Measurements from ENCODE around the gene UGT1A7. TPM values are rescaled to one million over a fixed set of nuclear protein-coding genes. Genes with fewer than 3 reads are reported as not detected.
"Not testable (repeated sequence)": the region's sequence is repeated elsewhere in the genome, so short reads cannot be mapped to it uniquely, and the experiment has no call there.

The UGT1A7 gene
- polyA plus RNA-seq, 1 experiment: 0.04 TPM

- DNase-seq (ENCODE audit: low read depth, low spot score): no peak
- Histone ChIP-seq H3K9me3 (ENCODE audit: control insufficient read depth, insufficient read depth, low read length) (no peaks in the 10 kb centered on the region), H3K27me3 (ENCODE audit: control insufficient read depth, insufficient read depth, low read length) (no peaks in the 10 kb centered on the region), H3K4me3 (ENCODE audit: low read depth, low read length) (no peak overlapping the region), H3K27ac (ENCODE audit: low read depth, low read length) (no peak overlapping the region)
- POLR2A ChIA-PET: no interaction called here
- TF ChIP-seq, protein P1, sequence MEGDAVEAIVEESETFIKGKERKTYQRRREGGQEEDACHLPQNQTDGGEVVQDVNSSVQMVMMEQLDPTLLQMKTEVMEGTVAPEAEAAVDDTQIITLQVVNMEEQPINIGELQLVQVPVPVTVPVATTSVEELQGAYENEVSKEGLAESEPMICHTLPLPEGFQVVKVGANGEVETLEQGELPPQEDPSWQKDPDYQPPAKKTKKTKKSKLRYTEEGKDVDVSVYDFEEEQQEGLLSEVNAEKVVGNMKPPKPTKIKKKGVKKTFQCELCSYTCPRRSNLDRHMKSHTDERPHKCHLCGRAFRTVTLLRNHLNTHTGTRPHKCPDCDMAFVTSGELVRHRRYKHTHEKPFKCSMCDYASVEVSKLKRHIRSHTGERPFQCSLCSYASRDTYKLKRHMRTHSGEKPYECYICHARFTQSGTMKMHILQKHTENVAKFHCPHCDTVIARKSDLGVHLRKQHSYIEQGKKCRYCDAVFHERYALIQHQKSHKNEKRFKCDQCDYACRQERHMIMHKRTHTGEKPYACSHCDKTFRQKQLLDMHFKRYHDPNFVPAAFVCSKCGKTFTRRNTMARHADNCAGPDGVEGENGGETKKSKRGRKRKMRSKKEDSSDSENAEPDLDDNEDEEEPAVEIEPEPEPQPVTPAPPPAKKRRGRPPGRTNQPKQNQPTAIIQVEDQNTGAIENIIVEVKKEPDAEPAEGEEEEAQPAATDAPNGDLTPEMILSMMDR (IDR thresholded peaks at IDR 0.05; ENCODE audit: low read depth, low read length): no peak
- CTCF ChIA-PET: no interaction called here
Observed at GRCh38 chr2:233650981-233651380, 30.7 kb upstream of the UGT1A7 start.

DNA sequence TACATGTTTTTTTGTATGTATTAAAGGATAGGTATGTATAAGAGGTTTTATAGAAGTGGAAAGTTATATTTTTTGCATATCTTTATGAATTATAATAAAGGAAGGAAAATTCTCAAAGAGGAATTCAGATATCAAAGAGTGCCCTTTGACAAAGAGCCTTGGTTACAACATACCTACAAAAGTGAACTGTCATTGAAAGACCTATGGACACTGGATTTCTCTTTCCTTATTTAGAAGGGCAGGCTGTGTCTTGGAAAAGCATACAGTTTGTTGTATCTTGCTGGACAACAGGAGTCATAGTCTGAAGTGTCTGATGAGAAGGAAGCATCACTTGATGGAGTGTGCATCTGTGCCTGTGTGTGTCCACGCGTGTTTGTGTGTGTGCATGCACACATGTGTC lies 30.3 kb upstream of the UGT1A7 start:
- no peak for DNase-seq (ENCODE audit: low read depth, low spot score)
- Histone ChIP-seq H3K9me3 (ENCODE audit: control insufficient read depth, insufficient read depth, low read length) (no peaks in the 10 kb centered on the region), H3K4me3 (ENCODE audit: low read depth, low read length) (no peak overlapping the region), H3K27ac (ENCODE audit: low read depth, low read length) (no peak overlapping the region), H3K27me3 (ENCODE audit: control insufficient read depth, insufficient read depth, low read length) (peaks cover 3% of the 10 kb centered on the region)
- ChIA-PET CTCF (no interaction called here), POLR2A (no interaction called here)
- TF ChIP-seq, protein P1 (IDR thresholded peaks at IDR 0.05; ENCODE audit: low read depth, low read length): no peak

DNA sequence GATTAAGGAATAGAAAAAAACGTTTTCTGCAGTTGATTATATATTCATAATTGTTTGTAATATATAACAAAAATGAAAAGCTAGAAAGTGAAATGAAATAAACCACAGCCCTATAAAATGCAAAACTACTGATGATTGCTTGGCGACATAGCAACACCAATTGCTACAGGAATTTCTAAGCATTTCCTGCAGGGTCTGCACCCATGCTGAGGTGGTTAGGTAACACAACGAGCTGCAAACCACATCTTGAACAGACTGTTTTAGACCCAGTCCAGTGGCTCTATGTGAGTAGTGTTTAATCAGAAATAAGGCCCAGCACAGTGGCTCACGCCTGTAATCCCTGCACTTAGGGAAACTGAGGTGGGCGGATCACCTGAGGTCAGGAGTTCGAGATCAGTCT lies 27.2 kb upstream of the UGT1A7 start:
- peaks cover 3% of the 10 kb centered on the region for H3K27me3 ChIP-seq (ENCODE audit: control insufficient read depth, insufficient read depth, low read length)
- no peaks in the 10 kb centered on the region for H3K9me3 ChIP-seq (ENCODE audit: control insufficient read depth, insufficient read depth, low read length)
- POLR2A ChIA-PET: no interaction called here
- TF ChIP-seq, protein P1 (IDR thresholded peaks at IDR 0.05; ENCODE audit: low read depth, low read length): no peak
- CTCF ChIA-PET: no interaction called here
- H3K27ac ChIP-seq (ENCODE audit: low read depth, low read length): no peak overlapping the region
- no peak overlapping the region for H3K4me3 ChIP-seq (ENCODE audit: low read depth, low read length)
- DNase-seq (ENCODE audit: low read depth, low spot score): no peak

- no peak for DNase-seq (ENCODE audit: low read depth, low spot score)
- H3K9me3 ChIP-seq (ENCODE audit: control insufficient read depth, insufficient read depth, low read length): no peaks in the 10 kb centered on the region
- ChIA-PET CTCF (no interaction called here), POLR2A (no interaction called here)
- H3K4me3 ChIP-seq (ENCODE audit: low read depth, low read length): no peak overlapping the region
- TF ChIP-seq, protein P1 (IDR thresholded peaks at IDR 0.05; ENCODE audit: low read depth, low read length): no peak
- H3K27me3 ChIP-seq (ENCODE audit: control insufficient read depth, insufficient read depth, low read length): peaks cover 3% of the 10 kb centered on the region
- H3K27ac ChIP-seq (ENCODE audit: low read depth, low read length): no peak overlapping the region
Observed at GRCh38 chr2:233655043-233655442, 26.7 kb upstream of the UGT1A7 start.

GRCh38 chr2:233655943-233656342 lies 25.8 kb upstream of the UGT1A7 start:
- H3K9me3 ChIP-seq (ENCODE audit: control insufficient read depth, insufficient read depth, low read length); DNase-seq (ENCODE audit: low read depth, low spot score); POLR2A ChIA-PET; H3K27ac ChIP-seq (ENCODE audit: low read depth, low read length); H3K27me3 ChIP-seq (ENCODE audit: control insufficient read depth, insufficient read depth, low read length); CTCF ChIA-PET; H3K4me3 ChIP-seq (ENCODE audit: low read depth, low read length): not testable (repeated sequence)

GRCh38 chr2:233656443-233656842 lies 25.3 kb upstream of the UGT1A7 start:
- CTCF ChIA-PET: no interaction called here
- TF ChIP-seq, protein P1 (IDR thresholded peaks at IDR 0.05; ENCODE audit: low read depth, low read length): no peak
- POLR2A ChIA-PET: no interaction called here
- H3K27ac ChIP-seq (ENCODE audit: low read depth, low read length): no peak overlapping the region
- peaks cover 3% of the 10 kb centered on the region for H3K27me3 ChIP-seq (ENCODE audit: control insufficient read depth, insufficient read depth, low read length)
- DNase-seq (ENCODE audit: low read depth, low spot score): no peak
- no peaks in the 10 kb centered on the region for H3K9me3 ChIP-seq (ENCODE audit: control insufficient read depth, insufficient read depth, low read length)
- H3K4me3 ChIP-seq (ENCODE audit: low read depth, low read length): no peak overlapping the region

Data from AG04450 (cell line).